GM18499 (cell line): ENCODE measurements around the gene MFAP4.

Source experiments
- ATAC-seq: cut with Tn5 transposase; IDR thresholded peaks from one replicate; pipeline ENCODE4 v1.9.1; 2021; ENCODE audit warnings: moderate number of reproducible peaks; ENCODE audit not compliant: insufficient read depth, unreplicated experiment

MFAP4 gene

GRCh38 chr17:19387921-19388521, 1.0 kb upstream of the MFAP4 start:
- no peak for ATAC-seq

GRCh38 chr17:19386051-19386929, 700 bp downstream of the MFAP4 start:
- no peak for ATAC-seq

GRCh38 chr17:19385521-19385983, 1.4 kb downstream of the MFAP4 start:
- ATAC-seq = no peak

GRCh38 chr17:19384723-19385391, 2.1 kb downstream of the MFAP4 start:
- no peak for ATAC-seq

GRCh38 chr17:19383681-19384470, 3.1 kb downstream of the MFAP4 start:
- ATAC-seq = no peak

- no peak for ATAC-seq
Observed at GRCh38 chr17:19382531-19383444, 4.2 kb downstream of the MFAP4 start.

GRCh38 chr17:19381741-19382444, 5.1 kb downstream of the MFAP4 start:
- no peak for ATAC-seq

GRCh38 chr17:19381361-19381740, 5.6 kb downstream of the MFAP4 start:
- ATAC-seq = no peak

GRCh38 chr17:19380481-19381301, 6.3 kb downstream of the MFAP4 start:
- no peak for ATAC-seq

- no peak for ATAC-seq
Observed at GRCh38 chr17:19379361-19380065, 7.5 kb downstream of the MFAP4 start.

GRCh38 chr17:19378416-19379360, 8.3 kb downstream of the MFAP4 start, which contains the start of gene MAPK7:
Gene MAPK7 (plus strand): TSS chr17:19378498. CDS start chr17:19378901, 403 bp downstream.
- no peak for ATAC-seq

- peak; percentile 79 for ATAC-seq
Observed at GRCh38 chr17:19377602-19378415, 9.2 kb downstream of the MFAP4 start.

GRCh38 chr17:19376811-19377210, 10.2 kb downstream of the MFAP4 start:
- ATAC-seq = no peak

- no peak for ATAC-seq
Observed at GRCh38 chr17:19375732-19376131, 11.3 kb downstream of the MFAP4 start.

GRCh38 chr17:19374136-19374535, 12.9 kb downstream of the MFAP4 start:
- no peak for ATAC-seq
